GM19023 (cell line): ENCODE measurements around the gene MAPK8.
"Not testable (repeated sequence)": the region's sequence is repeated elsewhere in the genome, so short reads cannot be mapped to it uniquely, and the experiment has no call there.

Experiments
- ATAC-seq: cut with Tn5 transposase; IDR thresholded peaks from one replicate; pipeline ENCODE4 v1.9.1; 2021; ENCODE audit warnings: mild to moderate bottlenecking, moderate library complexity; ENCODE audit not compliant: unreplicated experiment

Gene MAPK8

DNA sequence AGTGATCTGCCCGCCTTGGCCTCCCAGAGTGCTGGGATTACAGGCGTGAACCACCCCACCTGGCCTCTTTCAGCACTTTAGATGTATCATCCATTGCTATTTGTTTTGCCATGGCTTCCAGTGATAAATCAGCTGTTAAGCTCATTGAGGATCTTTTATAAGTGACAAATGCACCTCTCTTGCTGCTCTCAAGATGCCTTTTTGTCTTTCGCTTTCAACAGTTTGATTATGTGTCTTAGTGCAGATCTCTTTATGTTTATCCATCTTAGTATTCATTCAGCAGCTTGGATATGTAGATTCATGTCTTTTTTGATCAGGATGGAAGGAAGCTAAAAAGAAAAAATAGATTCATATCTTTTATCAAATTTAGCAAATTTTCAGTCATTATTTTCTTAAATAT lies 105.6 kb downstream of the MAPK8 start:
- no peak for ATAC-seq

- no peak for ATAC-seq
These were observed 106.5 kb downstream of the MAPK8 start for GRCh38 chr10:48412933-48413332.

GRCh38 chr10:48414160-48414559 lies 107.7 kb downstream of the MAPK8 start:
- ATAC-seq, result no peak

- no peak for ATAC-seq
These were observed 108.3 kb downstream of the MAPK8 start for GRCh38 chr10:48414778-48415177.

GRCh38 chr10:48416584-48417232 lies 110.2 kb downstream of the MAPK8 start:
- no peak for ATAC-seq

DNA sequence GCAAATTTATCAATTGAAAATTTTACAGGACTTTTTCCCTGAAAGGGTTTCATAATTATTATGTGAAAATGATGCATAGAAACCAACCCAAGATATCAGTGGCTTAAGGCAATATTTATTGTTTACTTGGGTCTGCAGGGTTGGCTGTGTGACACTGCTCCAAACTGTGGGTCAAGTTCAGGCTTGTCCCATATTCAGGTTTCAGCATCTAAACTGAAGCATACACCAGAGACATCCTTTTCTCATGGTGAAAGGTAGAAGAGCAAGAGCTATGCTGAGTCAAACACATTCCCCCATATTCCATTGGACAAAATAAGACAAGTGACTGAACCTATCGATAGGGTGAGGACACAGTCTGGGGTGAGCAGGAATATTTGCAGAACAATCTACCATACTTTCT lies 110.9 kb downstream of the MAPK8 start:
- ATAC-seq, result no peak

DNA sequence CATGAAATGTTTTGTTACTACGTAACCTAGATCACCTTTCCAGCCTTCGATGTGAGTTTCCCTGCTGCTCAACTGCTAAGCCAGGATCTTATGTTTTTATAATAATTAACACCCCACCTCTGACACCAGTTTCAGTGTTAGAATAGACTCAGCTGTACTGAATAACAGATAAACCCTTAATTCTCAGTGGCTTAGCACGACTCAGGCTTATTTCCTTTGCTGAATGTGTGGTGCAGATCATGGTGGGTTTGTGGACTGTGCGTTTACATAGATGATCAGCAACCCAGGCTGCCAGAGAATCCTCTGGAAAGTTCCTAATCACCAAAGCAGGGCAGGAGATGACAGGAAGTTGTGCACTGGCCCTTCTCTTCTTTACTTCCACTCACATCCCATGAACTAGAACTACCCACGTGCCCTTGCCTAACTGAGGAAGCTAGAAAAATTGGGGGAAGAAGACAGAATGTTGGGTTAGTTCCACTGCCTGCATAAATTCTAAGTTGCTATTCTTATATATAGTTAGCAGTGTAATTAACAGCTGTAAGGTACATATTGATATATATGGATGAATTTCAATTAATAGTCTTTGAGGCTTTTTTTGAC lies 111.8 kb downstream of the MAPK8 start:
- ATAC-seq, result no peak

DNA sequence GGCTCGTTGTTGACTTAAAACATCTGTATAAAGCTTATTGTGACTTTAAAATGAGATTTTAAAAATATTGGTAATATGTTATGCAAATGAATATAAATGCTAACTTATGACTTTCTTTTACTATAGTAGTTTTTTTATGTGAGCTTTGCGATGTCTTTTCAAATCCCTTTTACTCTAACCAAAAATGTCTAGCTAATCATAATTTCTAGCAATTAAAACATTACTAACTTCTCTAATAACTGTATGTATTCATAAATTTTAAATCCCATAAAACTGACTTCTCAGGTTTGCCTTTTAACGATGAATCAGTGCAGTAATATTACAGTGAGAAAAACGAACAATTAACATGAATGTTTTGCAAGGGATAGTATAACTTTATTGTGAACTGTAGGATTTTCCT lies 113.2 kb downstream of the MAPK8 start:
- ATAC-seq, result no peak

DNA sequence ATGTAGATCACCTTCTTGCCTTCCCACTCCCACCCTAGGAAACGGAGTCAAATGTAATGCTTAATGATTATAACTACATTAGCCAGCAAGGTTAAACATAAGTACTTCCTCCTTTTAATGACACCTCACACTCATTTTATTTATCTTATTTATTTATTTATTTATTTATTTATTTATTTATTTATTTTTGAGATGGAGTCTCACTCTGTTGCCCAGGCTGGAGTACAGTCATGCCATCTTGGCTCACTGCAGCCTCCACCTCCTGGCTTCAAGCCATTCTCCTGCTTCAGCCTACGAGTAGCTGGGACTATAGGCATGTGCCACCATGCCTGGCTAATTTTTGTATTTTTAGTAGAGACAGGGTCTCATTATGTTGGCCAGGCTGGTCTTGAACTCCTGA lies 115.4 kb downstream of the MAPK8 start:
- not testable (repeated sequence) for ATAC-seq

DNA sequence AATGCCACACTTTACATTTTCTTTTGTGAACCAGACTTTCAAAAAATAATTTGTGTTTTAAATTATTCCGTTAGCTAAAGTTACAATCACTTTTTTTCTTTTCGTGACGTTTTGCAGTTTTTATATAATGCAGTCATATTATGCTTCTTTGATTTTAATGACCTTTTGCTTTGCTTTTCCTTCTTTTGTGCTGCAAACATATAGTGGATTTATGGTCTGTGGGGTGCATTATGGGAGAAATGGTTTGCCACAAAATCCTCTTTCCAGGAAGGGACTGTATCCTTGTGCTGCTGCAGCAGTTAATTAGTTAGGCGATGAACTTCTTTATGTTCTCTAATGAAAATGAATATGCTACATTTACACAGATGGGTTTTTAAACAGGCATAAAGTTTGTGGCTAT lies 117.4 kb downstream of the MAPK8 start:
- ATAC-seq, result no peak

- no peak for ATAC-seq
These were observed 122.4 kb downstream of the MAPK8 start for GRCh38 chr10:48428896-48429295.

DNA sequence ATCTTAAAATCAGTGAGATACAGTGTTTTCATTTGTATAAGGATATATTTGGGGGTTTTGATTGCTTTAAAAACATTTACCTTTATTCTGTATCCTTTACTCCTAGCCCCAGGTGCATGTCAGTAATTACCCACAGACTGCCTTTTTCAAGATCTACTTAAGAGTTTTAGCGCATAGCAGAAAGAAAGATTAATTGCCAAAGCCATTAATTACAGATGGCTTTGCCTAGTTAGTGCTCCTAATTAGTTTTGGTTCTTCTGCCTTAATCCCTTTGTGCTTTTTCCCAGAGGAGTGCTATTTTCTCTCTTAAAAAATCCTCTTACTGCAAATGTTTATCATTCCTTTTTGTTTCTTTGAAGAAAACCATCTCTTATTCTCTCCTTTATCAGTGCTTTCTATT lies 122.8 kb downstream of the MAPK8 start:
- ATAC-seq, result no peak

- no peak for ATAC-seq
These were observed 124.0 kb downstream of the MAPK8 start for GRCh38 chr10:48430402-48430993.

DNA sequence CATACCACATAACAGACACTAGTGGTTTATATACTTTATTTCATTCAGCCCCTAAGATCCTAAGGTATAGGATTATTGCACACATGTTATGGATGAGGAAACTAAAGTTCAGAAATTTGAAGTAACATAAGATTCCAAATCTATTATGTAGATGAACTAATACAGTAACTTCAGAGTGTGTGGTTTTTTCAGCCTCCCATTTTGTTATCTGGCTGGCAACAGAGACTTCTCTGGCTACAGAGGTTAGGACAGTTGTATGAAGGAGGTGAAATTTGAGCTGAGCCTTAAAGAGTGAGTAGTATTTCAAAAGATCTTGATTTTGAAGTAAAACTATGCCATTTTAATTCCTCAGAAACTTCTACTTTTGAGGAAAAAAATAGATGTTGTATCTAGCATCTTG lies 125.4 kb downstream of the MAPK8 start:
- ATAC-seq, result no peak

- no peak for ATAC-seq
These were observed 131.1 kb downstream of the MAPK8 start for GRCh38 chr10:48437546-48437945.

DNA sequence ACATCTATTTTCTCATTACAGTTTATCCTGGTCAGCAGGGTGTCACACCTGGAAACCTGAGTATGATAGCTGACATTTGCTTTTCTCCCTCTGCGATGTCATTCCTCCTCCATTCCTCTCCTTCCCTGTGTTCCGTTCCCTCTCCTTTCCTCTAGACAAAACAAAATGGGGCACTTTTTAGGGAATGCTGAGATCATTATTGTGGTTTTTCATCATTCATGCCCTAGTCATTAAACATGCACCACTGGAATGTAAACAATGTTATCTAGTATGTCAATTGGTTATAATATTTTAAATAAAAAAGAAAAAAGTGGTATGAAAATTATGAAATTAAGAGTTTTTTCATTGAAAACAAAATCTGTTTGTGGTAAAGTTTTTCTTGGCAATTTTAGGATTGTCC lies 132.6 kb downstream of the MAPK8 start:
- no peak for ATAC-seq

DNA sequence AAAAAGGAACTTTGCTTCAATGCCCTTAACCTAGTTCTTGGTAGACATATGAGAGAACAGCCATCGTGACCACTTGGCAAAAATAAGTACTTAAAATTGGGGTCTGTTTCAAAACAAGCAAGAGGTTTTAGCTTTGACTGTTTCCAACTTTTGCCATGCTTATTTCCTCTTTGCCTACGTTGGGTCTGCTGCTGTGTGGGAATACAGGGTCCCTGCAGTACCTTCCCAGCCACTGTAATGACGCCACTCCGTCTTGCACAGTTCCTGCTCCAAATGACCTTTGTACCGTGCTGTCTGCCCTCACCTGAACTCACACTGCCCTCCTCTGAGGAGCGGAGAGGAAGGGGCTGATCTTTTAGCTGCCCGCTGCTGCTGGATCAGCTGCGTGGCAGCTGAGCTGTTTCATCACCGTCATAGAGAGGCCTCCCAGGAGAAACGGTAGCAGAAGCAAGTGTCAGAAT lies 133.1 kb downstream of the MAPK8 start:
- ATAC-seq, result no peak

- no peak for ATAC-seq
These were observed 134.3 kb downstream of the MAPK8 start for GRCh38 chr10:48440771-48441170.

- ATAC-seq, result no peak
These were observed 135.8 kb downstream of the MAPK8 start for GRCh38 chr10:48442090-48442808.

DNA sequence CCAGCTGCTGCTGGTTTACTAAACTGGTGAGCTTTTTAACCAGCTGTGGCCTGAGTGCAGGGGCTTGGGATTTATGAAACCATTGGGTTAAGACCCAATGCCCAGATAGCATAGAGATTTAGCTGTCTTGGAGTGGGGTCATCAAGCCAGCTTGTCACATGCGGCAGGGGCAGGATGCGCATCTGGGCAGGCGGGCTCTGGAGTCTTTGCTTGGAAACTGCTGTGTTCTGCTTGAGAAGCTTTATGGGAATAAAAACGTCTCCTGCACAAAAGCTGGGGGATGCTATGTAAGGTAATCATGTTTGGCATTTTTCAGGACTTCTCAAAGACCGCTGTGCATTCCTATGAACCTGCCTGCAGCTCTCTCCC lies 136.3 kb downstream of the MAPK8 start:
- no peak for ATAC-seq

- no peak for ATAC-seq
These were observed 137.8 kb downstream of the MAPK8 start for GRCh38 chr10:48444266-48444665.
